Activated CD4-positive, alpha-beta T cell treated with anti-CD3 and anti-CD28 coated beads, Interleukin-2, Interleukin-6, amounts not matched to agents 100 ng/mL and 50 ng/mL, durations not matched to agents 16 hours and 8 hours (primary cell): Measurements from ENCODE around the gene CLDN5.

Source experiments
- DNase-seq: peaks from one replicate; pipeline ENCODE4 v3.0.0-alpha.2; 2020

Gene CLDN5

GRCh38 chr22:19520566-19521305, 3.5 kb downstream of the CLDN5 start:
- no peak for DNase-seq

- DNase-seq = no peak
Observed at GRCh38 chr22:19520007-19520406, 4.2 kb downstream of the CLDN5 start.

GRCh38 chr22:19519041-19519926, 4.9 kb downstream of the CLDN5 start:
- no peak for DNase-seq

GRCh38 chr22:19518635-19519034, 5.6 kb downstream of the CLDN5 start:
- no peak for DNase-seq

GRCh38 chr22:19517919-19518611, 6.1 kb downstream of the CLDN5 start:
- DNase-seq = no peak

- DNase-seq = no peak
Observed at GRCh38 chr22:19517171-19517500, 7.1 kb downstream of the CLDN5 start.

GRCh38 chr22:19516378-19517170, 7.6 kb downstream of the CLDN5 start:
- no peak for DNase-seq

GRCh38 chr22:19515654-19516377, 8.4 kb downstream of the CLDN5 start:
- no peak for DNase-seq

GRCh38 chr22:19514831-19515565, 9.2 kb downstream of the CLDN5 start:
- DNase-seq = no peak

GRCh38 chr22:19513823-19514222, 10.4 kb downstream of the CLDN5 start:
- DNase-seq = no peak

GRCh38 chr22:19510919-19511341, 13.3 kb downstream of the CLDN5 start:
- no peak for DNase-seq

- DNase-seq = no peak
Observed at GRCh38 chr22:19509923-19510322, 14.3 kb downstream of the CLDN5 start.

GRCh38 chr22:19509191-19509590, 15.0 kb downstream of the CLDN5 start:
- no peak for DNase-seq

- no peak for DNase-seq
Observed at GRCh38 chr22:19508024-19508776, 16.0 kb downstream of the CLDN5 start.

- no peak for DNase-seq
Observed at GRCh38 chr22:19507534-19507861, 16.7 kb downstream of the CLDN5 start.

GRCh38 chr22:19506212-19506611, 18.0 kb downstream of the CLDN5 start:
- DNase-seq = no peak

- no peak for DNase-seq
Observed at GRCh38 chr22:19505735-19506126, 18.5 kb downstream of the CLDN5 start.

GRCh38 chr22:19504900-19505734, 19.1 kb downstream of the CLDN5 start:
- no peak for DNase-seq

- no peak for DNase-seq
Observed at GRCh38 chr22:19503869-19504268, 20.3 kb downstream of the CLDN5 start.

GRCh38 chr22:19503367-19503766, 20.8 kb downstream of the CLDN5 start:
- DNase-seq = no peak
